Urothelium cell line (cell line): Measurements from ENCODE around the gene PRKCE.
"Not testable (repeated sequence)": the region's sequence is repeated elsewhere in the genome, so short reads cannot be mapped to it uniquely, and the experiment has no call there.

Source experiments
- DNase-seq: peaks from one replicate; pipeline ENCODE4 v3.0.0; 2011; ENCODE audit warnings: low spot score, mixed read lengths
- FAIRE-seq: peaks from 2 replicates; lab custom pipeline; 2011; peaks lifted over from hg19 to GRCh38; lab: Jason Lieb, UNC

The PRKCE gene

DNA sequence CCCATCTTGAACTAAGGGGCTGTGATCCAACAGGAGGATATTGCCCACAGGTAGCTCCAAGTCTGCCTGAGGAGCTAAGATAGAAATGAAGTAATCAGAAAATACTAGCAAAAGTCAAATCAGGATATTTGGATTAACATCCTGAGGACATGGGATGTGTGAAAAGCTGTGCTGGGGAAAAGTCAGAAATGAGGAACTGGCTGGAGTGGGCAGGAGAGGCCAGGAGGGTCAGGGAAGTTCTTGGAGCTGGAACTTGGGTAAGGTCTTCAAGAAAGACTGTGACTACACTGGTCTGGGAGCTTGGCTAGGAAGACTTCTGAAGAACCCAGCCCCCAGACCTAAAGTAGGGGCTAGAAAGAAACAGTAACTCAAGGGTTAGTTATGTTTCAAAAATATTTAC is 250.9 kb downstream of the PRKCE start:
- FAIRE-seq (no peak), DNase-seq (no peak)

DNA sequence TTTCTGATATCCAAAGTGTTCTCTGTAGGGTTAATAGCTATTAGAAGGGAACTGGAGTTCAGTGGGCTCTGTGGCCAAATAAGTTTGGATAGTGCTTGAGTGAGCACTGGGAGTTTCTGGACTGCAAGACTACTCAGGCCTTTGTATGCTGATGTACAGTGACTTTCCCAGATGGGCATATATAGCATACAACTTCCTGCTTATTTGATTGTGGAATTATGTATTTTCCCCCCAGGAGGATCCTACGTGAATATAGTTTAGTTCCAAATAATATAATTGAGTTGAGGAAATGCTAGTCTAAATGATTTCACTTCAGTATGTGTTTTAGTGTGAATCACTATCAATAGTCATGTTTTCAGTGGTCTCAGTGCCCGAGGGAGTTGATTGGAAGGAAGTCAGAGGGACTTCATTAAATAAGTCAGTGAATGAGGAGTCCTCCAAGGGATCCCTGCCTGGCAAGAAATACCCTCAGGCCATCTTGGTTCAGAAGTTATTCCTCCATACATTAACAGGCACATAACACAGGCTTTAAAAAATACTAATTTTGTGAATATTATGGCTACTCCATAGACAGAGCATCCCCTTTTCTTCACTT is 251.4 kb downstream of the PRKCE start:
- FAIRE-seq (no peak), DNase-seq (no peak)

DNA sequence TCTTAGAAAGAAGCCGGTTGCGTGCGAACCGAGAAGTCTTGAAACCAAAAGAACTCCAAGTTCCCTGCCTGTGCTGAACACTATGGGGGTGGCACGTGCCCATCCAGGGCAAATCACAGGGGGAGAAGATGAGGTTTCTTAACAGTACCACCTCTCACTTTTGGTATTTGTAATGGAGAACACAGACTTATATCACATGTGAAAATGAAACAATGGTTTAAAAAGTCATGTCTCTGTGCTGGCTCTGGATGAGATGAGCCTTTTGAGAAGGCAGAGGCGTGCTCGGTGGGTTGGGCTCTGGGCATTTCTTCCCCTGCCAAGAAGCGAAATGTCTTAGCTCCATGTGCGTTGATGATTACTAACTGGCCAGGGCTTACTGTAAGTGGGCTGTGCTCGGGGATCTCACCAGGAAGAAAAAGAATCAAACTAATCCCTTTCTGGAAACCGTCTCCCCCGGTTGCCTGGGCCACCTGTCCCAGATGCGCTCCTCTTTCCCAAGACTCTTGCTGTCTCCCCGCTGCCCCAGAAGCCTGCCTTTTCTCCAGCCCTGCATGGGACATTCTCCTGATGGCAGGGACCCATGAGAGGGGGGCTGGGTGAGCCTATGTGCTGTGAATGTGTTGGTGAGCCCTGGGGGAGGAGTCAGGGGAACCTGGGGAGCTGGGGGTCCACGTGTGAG is 252.9 kb downstream of the PRKCE start:
- FAIRE-seq (no peak), DNase-seq (no peak)

GRCh38 chr2:45904946-45905631 is 253.6 kb downstream of the PRKCE start:
- no peak for FAIRE-seq

GRCh38 chr2:45905632-45905958 is 254.1 kb downstream of the PRKCE start:
- FAIRE-seq (no peak), DNase-seq (no peak)

More at GRCh38 chr2:45904946-45905631, 253.6 kb downstream of the PRKCE start:
- DNase-seq = no peak

- DNase-seq (no peak), FAIRE-seq (no peak)
Measured at GRCh38 chr2:45907592-45907991, 256.1 kb downstream of the PRKCE start.

DNA sequence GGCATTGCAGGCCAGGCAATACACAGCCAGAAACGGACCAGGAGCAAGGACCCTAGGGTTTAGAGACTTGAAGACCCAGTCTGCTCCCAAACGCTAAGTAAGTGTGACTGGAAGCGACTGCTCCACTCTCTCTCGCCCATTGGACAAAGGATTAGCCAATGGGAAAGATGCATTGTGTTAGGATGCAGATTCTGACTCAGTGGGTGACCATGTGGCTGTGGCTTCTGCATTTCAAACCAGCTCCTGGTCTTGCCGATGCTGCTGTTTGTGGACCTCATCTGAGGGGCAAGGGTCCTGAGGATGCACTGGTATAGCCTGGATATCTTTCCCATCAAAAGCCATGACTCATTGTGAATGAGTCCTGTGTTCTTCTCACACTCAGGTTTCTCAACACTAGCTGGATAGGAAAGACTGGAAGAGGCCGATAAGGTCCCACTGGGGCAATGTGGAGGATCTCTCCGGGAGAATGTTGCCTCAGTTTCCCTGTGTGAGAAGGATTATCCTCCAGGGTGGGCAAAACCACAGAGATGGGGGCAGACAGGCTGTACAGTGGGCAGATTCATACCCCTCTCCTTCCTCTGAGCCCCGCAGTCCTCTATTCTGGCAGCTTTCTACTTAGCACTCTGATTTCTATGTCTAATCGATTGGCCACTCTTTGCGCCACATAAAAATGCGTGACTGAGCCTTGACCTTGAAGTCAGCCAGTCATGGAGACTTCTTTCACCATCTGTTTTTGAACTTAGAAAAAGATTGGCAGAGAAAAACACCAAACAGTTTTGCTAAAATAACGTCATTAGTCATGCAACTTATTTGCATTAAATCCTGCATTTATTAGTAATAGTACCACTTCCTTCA is 257.1 kb downstream of the PRKCE start:
- DNase-seq = no peak
- no peak for FAIRE-seq

GRCh38 chr2:45909171-45909565 is 257.7 kb downstream of the PRKCE start:
- FAIRE-seq (no peak), DNase-seq (no peak)

- no peak for FAIRE-seq
- DNase-seq = no peak
Measured at GRCh38 chr2:45909677-45910191, 258.3 kb downstream of the PRKCE start.

DNA sequence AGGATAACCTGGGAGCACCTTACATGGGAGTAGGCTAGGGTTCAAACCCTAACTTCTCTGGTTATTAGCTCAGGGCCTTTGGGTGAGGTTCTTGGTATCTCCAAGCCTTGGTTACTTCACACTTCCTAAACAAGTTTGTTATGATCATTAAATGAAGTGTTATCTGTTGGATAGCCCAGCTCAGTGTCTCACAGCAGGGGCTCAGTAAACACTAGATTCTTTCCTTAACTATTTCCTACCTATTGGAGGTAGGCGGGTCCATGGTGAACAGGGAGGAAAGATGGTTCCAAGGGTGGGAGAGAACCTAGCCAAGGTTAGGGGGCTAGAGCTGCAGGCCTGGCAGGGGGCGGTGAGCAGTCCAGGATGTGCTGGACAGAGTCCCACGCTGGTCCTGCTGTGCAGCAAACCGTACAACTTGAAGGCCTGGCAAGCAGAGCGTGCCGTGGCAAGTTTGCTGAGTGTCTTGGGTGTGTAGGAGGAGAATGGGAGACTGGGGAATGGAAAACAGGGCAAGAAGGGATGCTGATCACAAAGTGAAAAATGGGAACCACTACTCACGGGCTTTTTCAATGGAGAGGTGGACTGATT is 259.1 kb downstream of the PRKCE start:
- FAIRE-seq = no peak
- DNase-seq = no peak

DNA sequence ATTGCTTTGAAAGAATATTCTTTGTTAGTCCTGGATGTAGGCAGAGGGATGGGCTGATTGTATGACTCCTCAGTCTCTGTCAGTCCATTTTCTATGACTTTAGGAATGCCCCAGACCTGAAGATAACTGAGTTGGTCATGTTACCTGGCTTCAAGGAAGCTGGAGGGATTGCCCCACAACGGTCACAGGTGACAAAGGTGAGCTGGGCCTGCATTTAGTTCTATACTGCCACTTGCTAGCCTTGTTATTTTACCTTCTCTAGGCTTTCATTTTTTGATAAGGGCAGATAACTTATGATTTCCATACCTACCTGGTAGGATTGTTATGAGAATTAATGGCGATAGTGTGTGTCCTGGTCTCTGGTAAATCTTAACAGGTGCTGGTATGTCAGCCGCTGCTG is 260.1 kb downstream of the PRKCE start:
- DNase-seq = no peak
- FAIRE-seq = no peak

DNA sequence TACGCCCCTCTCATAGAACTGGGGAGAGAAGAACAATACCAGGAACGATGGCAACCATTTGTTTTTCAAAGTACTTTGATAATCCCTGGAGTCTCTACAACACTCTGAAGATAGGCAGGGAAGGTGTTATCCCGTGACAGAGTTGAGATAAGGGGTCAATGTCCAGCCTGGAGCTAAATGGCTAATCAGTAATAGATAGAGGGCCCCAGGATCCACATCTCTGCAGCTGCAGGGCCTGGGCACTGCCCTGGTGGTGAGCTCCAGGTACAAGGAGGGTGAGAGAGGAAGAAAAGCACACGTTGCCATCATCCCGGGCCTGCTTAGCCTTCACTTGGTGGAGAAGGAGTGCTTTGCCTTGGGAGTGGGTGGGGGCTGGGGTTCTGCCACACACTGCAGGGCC is 260.6 kb downstream of the PRKCE start:
- DNase-seq = no peak
- no peak for FAIRE-seq

DNA sequence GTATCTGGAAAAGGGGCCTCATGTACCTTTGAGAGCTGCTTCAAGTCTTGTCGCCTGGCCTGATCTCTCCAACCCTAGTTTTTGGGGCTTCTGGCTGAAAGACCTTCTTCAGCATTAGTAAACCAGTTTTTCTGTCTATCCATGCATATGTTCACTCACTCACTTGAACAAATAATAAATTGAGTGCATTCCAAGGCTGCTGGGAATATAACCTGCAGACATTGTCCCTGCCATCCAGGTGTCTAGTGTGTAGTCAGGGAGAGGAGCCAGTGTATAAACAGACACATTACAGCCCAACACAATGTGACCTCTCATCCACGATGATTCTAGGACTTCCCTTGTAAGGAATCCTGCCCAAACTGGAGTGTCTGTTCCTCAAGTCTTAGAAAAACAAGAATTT is 262.1 kb downstream of the PRKCE start:
- FAIRE-seq (no peak), DNase-seq (no peak)

- no peak for FAIRE-seq
- no peak for DNase-seq
Measured at GRCh38 chr2:45915523-45915922, 264.0 kb downstream of the PRKCE start.

DNA sequence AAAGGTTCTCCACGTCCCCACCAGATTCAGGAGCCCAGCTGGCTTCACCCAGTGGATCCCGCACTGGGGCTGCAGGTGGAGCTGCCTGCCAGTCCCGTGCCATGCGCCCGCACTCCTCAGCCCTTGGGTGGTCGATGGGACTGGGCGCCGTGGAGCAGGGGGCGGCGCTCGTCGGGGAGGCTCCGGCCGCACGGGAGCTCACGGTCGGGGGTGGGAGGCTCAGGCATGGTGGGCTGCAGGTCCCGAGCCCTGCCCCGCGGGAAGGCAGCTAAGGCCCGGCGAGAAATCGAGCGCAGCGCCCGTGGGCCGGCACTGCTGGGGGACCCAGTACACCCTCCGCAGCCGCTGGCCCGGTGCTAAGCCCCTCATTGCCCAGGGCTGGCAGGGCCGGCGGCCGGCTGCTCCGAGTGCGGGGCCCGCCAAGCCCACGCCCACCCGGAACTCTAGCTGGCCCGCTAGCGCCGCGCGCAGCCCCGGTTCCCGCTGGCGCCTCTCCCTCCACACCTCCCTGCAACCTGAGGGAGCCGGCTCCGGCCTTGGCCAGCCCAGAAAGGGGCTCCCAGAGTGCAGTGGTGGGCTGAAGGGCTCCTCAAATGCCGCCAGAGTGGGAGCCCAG is 266.2 kb downstream of the PRKCE start:
- DNase-seq, FAIRE-seq: not testable (repeated sequence)

GRCh38 chr2:45918463-45919159 is 267.1 kb downstream of the PRKCE start:
- FAIRE-seq = no peak
- no peak for DNase-seq

GRCh38 chr2:45919160-45919650 is 267.7 kb downstream of the PRKCE start:
- FAIRE-seq (no peak), DNase-seq (no peak)

GRCh38 chr2:45919711-45920111 is 268.2 kb downstream of the PRKCE start:
- DNase-seq (no peak), FAIRE-seq (no peak)

DNA sequence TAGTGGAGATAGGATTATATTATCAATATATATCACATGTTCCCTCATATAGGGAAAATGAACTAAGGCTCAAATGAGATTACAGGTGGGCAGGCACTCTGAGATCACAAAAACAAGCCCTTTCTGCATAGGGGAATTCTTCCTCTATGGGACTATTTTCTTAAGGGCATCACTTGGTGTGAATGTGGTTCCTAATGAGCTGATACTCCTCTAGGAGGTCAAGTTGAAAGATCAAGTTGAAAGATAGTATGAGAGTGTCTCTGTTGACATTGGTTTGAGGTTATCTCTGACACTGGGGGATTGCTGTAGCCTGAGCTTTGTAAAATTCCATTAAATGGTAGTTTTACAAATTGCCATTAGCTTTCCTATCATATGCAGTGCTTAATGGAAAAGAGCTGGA is 270.4 kb downstream of the PRKCE start:
- FAIRE-seq = no peak
- DNase-seq = no peak

DNA sequence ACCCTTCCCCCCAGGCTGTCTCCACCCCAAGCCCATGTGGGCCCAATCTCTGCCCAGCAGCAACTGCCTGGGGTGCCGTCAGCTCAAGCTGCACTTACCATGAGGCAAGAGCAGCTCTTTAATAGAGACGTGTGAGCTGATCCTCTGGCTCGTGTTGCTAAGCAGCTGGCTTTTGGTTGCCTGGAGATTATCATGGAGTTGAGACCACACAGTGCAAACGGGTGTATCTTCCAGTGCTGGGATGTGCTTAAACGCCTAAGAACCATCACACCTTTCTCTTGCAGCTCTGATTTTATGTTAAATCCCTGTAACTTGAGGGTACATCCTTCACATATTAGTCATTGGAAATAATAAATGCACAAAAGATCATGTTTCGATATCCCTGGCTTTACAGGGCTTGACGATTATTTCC is 271.1 kb downstream of the PRKCE start:
- DNase-seq (no peak), FAIRE-seq (no peak)
